Measurements from ENCODE around the gene ARHGAP44. TPM values are rescaled to one million over a fixed set of nuclear protein-coding genes. Genes with fewer than 3 reads are reported as not detected.

Gene ARHGAP44
- total RNA-seq, 1 experiment from 2014 or later = 0.40 TPM

- no peak overlapping the region for H3K4me2 ChIP-seq (ENCODE audit: low read length)
- CTCF ChIA-PET = no interaction called here
- no peaks in the 10 kb centered on the region for H3K9me2 ChIP-seq (replicated peaks; ENCODE audit: low read length)
- no peaks in the 10 kb centered on the region for H3K36me3 ChIP-seq (ENCODE audit: low read depth, low read length)
- H3F3A ChIP-seq (ENCODE audit: low read length, unreplicated experiment) = no peaks in the 10 kb centered on the region
- no TSS peak for BruUV-seq (replicated peaks)
- H3K9me3 ChIP-seq (ENCODE audit: low read length) = 0 out of 2 replicates have a peak, but pooled peaks cover 5% of the 10 kb centered on the region
- H4K20me1 ChIP-seq (ENCODE audit: low read length) = no peaks in the 10 kb centered on the region
- H3K27ac ChIP-seq (ENCODE audit: low read length) = no peak overlapping the region
- no peak overlapping the region for H2AFZ ChIP-seq (ENCODE audit: low read length)
- TF ChIP-seq EZH2phosphoT487 (IDR thresholded peaks at IDR 0.05; ENCODE audit: borderline replicate concordance, low read length) (no peak), EZH2 (IDR thresholded peaks at IDR 0.05; ENCODE audit: low read length, unreplicated experiment) (no peak), CTCF (conservative IDR thresholded peaks at IDR 0.05; ENCODE audit: low read depth, low read length) (no peak)
- H3K27me3 ChIP-seq (ENCODE audit: low read length) = peaks cover 29% of the 10 kb centered on the region
- DNase-seq (no peak), ATAC-seq (no peak)
- no peak overlapping the region for H3K4me3 ChIP-seq (ENCODE audit: low read length)
- H3K9ac ChIP-seq (ENCODE audit: low read length) = no peak overlapping the region
- H3K4me1 ChIP-seq (ENCODE audit: insufficient read depth, low read length) = no peaks in the 10 kb centered on the region
- intact Hi-C loops (cut with micrococcal nuclease) = no loop called here
- POLR2A ChIA-PET (ENCODE audit: unreplicated experiment) = no interaction called here
- H3K79me2 ChIP-seq (ENCODE audit: low read length) = no peaks in the 10 kb centered on the region
Observed at GRCh38 chr17:12907477-12907876, 118.2 kb downstream of the ARHGAP44 start.

- CTCF ChIA-PET = no interaction called here
- POLR2A ChIA-PET (ENCODE audit: unreplicated experiment) = no interaction called here
Observed at GRCh38 chr17:12909046-12909445, 119.7 kb downstream of the ARHGAP44 start.

More at GRCh38 chr17:12909046-12909445, 119.7 kb downstream of the ARHGAP44 start:
- no peak for TF ChIP-seq CTCF (conservative IDR thresholded peaks at IDR 0.05; ENCODE audit: low read depth, low read length)
- no peak for TF ChIP-seq EZH2phosphoT487 (IDR thresholded peaks at IDR 0.05; ENCODE audit: borderline replicate concordance, low read length)
- no peak for TF ChIP-seq EZH2 (IDR thresholded peaks at IDR 0.05; ENCODE audit: low read length, unreplicated experiment)
- Histone ChIP-seq H3K27ac (ENCODE audit: low read length) (no peak overlapping the region), H3K79me2 (ENCODE audit: low read length) (no peaks in the 10 kb centered on the region), H3K4me1 (ENCODE audit: insufficient read depth, low read length) (no peaks in the 10 kb centered on the region), H3K9me3 (ENCODE audit: low read length) (0 out of 2 replicates have a peak, but pooled peaks cover 5% of the 10 kb centered on the region), H3K36me3 (ENCODE audit: low read depth, low read length) (no peaks in the 10 kb centered on the region), H3K9ac (ENCODE audit: low read length) (no peak overlapping the region), H3K27me3 (ENCODE audit: low read length) (peaks cover 34% of the 10 kb centered on the region), H3F3A (ENCODE audit: low read length, unreplicated experiment) (no peaks in the 10 kb centered on the region), H3K4me3 (ENCODE audit: low read length) (no peak overlapping the region), H3K4me2 (ENCODE audit: low read length) (no peak overlapping the region), H4K20me1 (ENCODE audit: low read length) (no peaks in the 10 kb centered on the region), H2AFZ (ENCODE audit: low read length) (no peak overlapping the region), H3K9me2 (replicated peaks; ENCODE audit: low read length) (no peaks in the 10 kb centered on the region)
- BruUV-seq (replicated peaks) = no TSS peak
- DNase-seq (no peak), ATAC-seq (no peak)
- intact Hi-C loops (cut with micrococcal nuclease) = no loop called here
